Epidermal melanocyte (primary cell): Measurements from ENCODE around the gene AGTPBP1.
"Not testable (repeated sequence)": the region's sequence is repeated elsewhere in the genome, so short reads cannot be mapped to it uniquely, and the experiment has no call there.

Experiments
- DNase-seq: peaks from one replicate; pipeline ENCODE4 v3.0.0; 2011; ENCODE audit warnings: low spot score; ENCODE audit not compliant: insufficient read length

The AGTPBP1 gene

GRCh38 chr9:85640425-85640824 lies 101.3 kb downstream of the AGTPBP1 start:
- no peak for DNase-seq

- DNase-seq = no peak
Measured at GRCh38 chr9:85639675-85640186, 102.0 kb downstream of the AGTPBP1 start.

- DNase-seq = no peak
Measured at GRCh38 chr9:85631809-85632208, 109.9 kb downstream of the AGTPBP1 start.

GRCh38 chr9:85630676-85631075 lies 111.1 kb downstream of the AGTPBP1 start:
- no peak for DNase-seq

DNA sequence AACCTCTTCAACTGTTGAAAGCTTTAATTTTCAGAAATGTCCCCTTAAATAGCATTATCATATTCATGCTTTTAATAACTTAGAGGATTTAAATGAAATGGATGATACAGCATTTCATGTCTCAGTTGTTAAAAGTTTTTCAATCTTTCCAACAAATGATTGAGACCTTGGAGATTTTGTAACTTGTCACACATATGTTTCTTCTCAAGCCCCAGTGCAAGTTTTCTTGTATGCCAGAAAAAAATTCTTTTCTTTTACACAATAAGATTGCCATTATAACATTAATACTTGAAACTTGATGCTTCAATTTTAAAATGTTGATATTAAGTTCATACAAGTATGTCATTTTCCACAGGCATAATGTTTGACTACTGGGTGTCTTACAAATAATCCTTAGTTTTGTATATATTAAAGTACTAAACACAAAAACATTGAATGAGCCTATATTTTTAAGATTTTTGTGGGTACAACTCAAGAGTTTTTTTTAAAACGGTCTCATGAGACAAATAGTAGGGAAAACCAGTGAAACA lies 124.5 kb downstream of the AGTPBP1 start:
- no peak for DNase-seq

GRCh38 chr9:85615792-85616191 lies 126.0 kb downstream of the AGTPBP1 start:
- no peak for DNase-seq

- peak; percentile 82 for DNase-seq
Measured at GRCh38 chr9:85610074-85610860, 131.5 kb downstream of the AGTPBP1 start.

- no peak for DNase-seq
Measured at GRCh38 chr9:85605905-85606304, 135.8 kb downstream of the AGTPBP1 start.

DNA sequence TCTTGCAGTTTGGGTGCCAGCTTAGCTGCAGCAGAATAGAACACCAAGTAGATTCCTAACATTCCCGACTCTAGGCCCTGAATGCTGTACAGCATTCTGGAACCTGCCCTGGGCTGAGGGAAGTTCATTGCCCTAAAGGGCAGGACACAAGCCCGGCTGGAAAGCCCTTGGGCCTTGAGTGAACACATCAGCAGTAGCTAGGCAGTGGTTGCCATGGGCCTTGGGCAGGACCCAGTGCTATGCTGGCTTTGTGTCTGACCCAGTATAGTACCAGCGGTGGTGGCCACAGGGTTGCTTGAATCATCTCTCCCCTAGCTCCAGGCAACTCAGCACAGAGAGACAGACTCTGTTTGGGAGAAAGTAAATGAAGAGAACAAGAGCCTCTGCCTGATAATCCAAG lies 137.8 kb downstream of the AGTPBP1 start:
- no peak for DNase-seq

- DNase-seq = no peak
Measured at GRCh38 chr9:85602742-85603141, 139.0 kb downstream of the AGTPBP1 start.

GRCh38 chr9:85600675-85601263 lies 141.0 kb downstream of the AGTPBP1 start:
- no peak for DNase-seq

DNA sequence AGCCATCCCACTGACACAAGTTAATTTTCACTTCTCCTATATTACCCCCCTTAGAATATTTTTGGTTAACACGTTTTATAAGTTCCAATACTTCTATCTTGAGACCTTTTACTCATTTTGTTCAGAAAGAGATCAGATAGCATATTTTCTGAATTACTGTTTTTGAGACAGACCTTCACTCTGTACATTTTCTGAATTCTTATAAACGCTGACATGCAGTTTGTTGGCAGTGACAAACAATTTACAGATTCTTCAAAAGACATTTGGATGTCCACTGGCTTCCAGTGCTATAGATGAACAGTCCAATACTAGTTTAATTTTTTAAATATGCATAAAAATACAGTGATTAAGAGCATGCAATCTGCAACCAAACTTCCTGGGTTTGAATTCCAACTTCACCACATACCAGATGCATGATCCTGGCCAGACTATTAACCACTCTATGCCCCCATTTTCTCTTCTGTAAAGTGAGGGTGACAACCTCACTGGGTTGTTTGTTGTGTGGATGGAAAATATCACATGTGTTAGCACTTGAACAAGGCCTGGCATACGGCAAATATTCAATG lies 142.1 kb downstream of the AGTPBP1 start:
- DNase-seq = no peak

GRCh38 chr9:85594316-85594715 lies 147.4 kb downstream of the AGTPBP1 start:
- DNase-seq = no peak

DNA sequence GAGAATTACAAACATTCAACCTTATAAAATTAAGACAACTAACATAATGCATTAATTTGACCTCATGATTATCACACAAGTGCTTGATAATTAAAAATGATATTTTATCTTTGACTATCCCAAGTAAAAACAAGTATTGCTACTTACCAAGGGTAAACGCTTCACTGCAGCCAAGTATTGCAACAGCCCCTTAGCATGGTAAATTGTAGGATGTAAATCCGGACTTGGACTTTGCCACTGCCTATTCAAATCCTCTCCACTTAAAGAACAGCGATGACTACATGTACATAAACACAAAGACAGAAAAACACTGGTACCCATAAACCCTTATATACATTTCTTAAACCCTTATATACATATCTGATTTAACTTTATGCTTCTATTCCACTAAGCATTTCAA lies 155.1 kb downstream of the AGTPBP1 start:
- DNase-seq = no peak

GRCh38 chr9:85577353-85577952 lies 164.3 kb downstream of the AGTPBP1 start:
- no peak for DNase-seq

GRCh38 chr9:85575868-85576267 lies 165.9 kb downstream of the AGTPBP1 start:
- no peak for DNase-seq

DNA sequence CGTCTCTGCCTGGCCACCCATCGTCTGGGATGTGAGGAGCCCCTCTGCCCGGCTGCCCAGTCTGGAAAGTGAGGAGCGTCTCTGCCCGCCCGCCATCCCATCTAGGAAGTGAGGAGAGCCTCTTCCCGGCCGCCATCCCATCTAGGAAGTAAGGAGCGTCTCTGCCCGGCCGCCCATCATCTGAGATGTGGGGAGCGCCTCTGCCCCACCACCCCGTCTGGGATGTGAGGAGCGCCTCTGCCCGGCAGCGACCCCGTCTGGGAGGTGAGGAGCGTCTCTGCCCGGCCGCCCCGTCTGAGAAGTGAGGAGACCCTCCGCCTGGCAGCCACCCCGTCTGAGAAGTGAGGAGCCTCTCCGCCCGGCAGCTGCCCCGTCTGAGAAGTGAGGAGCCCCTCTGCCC lies 168.2 kb downstream of the AGTPBP1 start:
- not testable (repeated sequence) for DNase-seq

GRCh38 chr9:85572917-85573316 lies 168.8 kb downstream of the AGTPBP1 start:
- not testable (repeated sequence) for DNase-seq

- DNase-seq = no peak
Measured at GRCh38 chr9:85569988-85570387, 171.8 kb downstream of the AGTPBP1 start.

DNA sequence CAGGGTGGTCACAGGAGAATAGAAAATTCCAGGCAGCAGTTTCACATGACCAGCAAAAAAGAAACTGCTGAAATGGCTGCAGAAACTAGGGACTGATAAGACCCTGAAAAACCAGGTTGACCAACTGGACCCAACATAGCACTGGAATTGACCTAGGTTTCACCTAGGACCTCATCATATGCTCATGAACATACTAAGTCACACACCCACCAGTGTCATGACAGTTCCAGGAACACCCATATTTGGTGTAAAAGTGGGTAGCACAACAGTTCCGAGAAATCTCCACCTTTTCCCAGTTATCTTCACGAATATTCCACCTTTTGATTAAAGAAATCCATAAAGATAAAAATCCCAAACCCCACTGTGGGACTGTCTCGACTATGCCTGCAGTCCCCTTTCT lies 182.2 kb downstream of the AGTPBP1 start:
- no peak for DNase-seq

- DNase-seq = no peak
Measured at GRCh38 chr9:85554349-85554748, 187.4 kb downstream of the AGTPBP1 start.

GRCh38 chr9:85553475-85553874 lies 188.3 kb downstream of the AGTPBP1 start:
- DNase-seq = no peak
